Activated CD4-positive, alpha-beta T cell treated with anti-CD3 and anti-CD28 coated beads for 4 hours (primary cell): Measurements from ENCODE around the gene TRPV2.

Source experiments
- DNase-seq, 2 donors: peaks; one replicate each; pipeline ENCODE4 v3.0.0-alpha.2; 2020

TRPV2 gene

GRCh38 chr17:16406742-16407674 lies 8.4 kb upstream of the TRPV2 start:
- DNase-seq, result no peak

GRCh38 chr17:16407911-16408588 lies 7.3 kb upstream of the TRPV2 start:
- no peak for DNase-seq

GRCh38 chr17:16417399-16417798 lies 2.0 kb downstream of the TRPV2 start:
- no peak for DNase-seq

GRCh38 chr17:16417896-16418684 lies 2.7 kb downstream of the TRPV2 start:
- no peak for DNase-seq

GRCh38 chr17:16418685-16419068 lies 3.3 kb downstream of the TRPV2 start:
- no peak for DNase-seq

GRCh38 chr17:16419074-16419928 lies 3.9 kb downstream of the TRPV2 start:
- DNase-seq, result peak; percentile 68 to 73

- DNase-seq, result peak; percentile 45 to 51
Measured at GRCh38 chr17:16419929-16420271, 4.5 kb downstream of the TRPV2 start.

GRCh38 chr17:16422416-16422815 lies 7.0 kb downstream of the TRPV2 start:
- no peak for DNase-seq

GRCh38 chr17:16423226-16423872 lies 8.0 kb downstream of the TRPV2 start:
- DNase-seq, result no peak

- no peak for DNase-seq
Measured at GRCh38 chr17:16425202-16425601, 9.8 kb downstream of the TRPV2 start.

- no peak for DNase-seq
Measured at GRCh38 chr17:16425698-16426659, 10.6 kb downstream of the TRPV2 start.

- DNase-seq, result no peak
Measured at GRCh38 chr17:16427020-16427419, 11.6 kb downstream of the TRPV2 start.

GRCh38 chr17:16428098-16428882 lies 12.9 kb downstream of the TRPV2 start:
- DNase-seq, result peak; percentile 42 to 47

GRCh38 chr17:16429083-16429482 lies 13.7 kb downstream of the TRPV2 start:
- no peak for DNase-seq

- no peak for DNase-seq
Measured at GRCh38 chr17:16430650-16431049, 15.3 kb downstream of the TRPV2 start.

GRCh38 chr17:16432017-16432416 lies 16.6 kb downstream of the TRPV2 start:
- no peak for DNase-seq

GRCh38 chr17:16433514-16433913 lies 18.1 kb downstream of the TRPV2 start:
- no peak for DNase-seq

GRCh38 chr17:16434662-16435061 lies 19.3 kb downstream of the TRPV2 start:
- no peak for DNase-seq

- DNase-seq, result no peak
Measured at GRCh38 chr17:16435925-16436886, 20.8 kb downstream of the TRPV2 start.
